ENCODE measurements around the gene ELMOD3.
"Not testable (repeated sequence)": the region's sequence is repeated elsewhere in the genome, so short reads cannot be mapped to it uniquely, and the experiment has no call there.

- TF ChIP-seq, protein P1, sequence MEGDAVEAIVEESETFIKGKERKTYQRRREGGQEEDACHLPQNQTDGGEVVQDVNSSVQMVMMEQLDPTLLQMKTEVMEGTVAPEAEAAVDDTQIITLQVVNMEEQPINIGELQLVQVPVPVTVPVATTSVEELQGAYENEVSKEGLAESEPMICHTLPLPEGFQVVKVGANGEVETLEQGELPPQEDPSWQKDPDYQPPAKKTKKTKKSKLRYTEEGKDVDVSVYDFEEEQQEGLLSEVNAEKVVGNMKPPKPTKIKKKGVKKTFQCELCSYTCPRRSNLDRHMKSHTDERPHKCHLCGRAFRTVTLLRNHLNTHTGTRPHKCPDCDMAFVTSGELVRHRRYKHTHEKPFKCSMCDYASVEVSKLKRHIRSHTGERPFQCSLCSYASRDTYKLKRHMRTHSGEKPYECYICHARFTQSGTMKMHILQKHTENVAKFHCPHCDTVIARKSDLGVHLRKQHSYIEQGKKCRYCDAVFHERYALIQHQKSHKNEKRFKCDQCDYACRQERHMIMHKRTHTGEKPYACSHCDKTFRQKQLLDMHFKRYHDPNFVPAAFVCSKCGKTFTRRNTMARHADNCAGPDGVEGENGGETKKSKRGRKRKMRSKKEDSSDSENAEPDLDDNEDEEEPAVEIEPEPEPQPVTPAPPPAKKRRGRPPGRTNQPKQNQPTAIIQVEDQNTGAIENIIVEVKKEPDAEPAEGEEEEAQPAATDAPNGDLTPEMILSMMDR (IDR thresholded peaks at IDR 0.05), result not testable (repeated sequence)
- TF ChIP-seq POLR2A (IDR thresholded peaks at IDR 0.05), result not testable (repeated sequence)
Measured at GRCh38 chr2:85343207-85343895, 11.2 kb upstream of the ELMOD3 start.
